Activated gamma-delta T cell treated with Interleukin-2 at 50 U/mL for 16 hours (primary cell): ENCODE data around the gene DIPK1B.

Experiments
- DNase-seq: peaks from one replicate; pipeline ENCODE4 v3.0.0-alpha.2; 2020

DIPK1B gene

DNA sequence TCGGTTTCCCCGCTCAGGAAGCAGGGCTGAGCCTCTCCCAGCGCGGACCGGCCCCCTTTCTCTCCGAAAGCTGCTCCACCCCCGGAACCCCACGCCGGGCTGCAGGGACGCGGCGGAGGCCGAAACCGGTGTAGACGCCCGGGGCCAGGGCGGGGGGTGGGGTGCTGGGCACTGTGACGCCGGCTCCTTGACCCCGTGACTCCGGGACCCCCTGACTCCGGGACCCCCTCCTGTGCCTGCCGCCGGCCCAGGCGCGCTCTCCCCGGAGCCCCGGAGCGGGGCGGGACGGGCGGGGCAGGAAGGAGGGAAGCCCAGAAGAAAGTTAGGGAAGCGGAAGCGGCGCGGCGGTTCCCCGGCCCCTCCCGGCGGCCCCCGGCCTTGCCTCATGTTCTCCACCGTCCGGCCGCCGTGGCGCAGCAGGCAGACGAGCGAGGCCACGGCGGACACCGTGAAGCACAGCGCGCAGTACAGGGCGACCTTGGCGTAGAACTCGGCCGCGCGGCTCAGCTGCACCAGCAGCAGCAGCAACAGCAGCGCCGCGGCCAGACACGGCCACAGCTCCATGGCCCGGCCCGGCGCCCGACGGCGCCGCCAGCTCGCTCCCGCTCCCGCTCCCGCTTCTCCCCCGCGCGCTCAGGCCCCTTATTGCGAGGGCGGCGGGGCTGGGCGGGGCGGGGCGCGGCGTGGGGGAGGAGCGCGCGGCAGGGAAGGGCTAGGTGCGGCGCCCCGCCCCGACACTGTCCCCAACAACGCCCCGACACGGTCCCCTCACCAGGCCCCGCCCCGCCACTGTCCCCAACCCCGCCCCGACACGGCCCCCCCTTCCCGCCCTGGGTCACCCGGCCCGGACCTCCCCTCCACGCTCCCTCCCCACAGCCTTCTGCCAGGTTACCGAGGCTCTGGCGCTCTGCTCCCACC, 25.3 kb upstream of the DIPK1B start, which contains the start of gene AGPAT2:
Gene AGPAT2 (minus strand): TSS at position 664 of the 918 bp plus-strand sequence. CDS start 100 bp downstream, at position 564.
- peak; percentile 54 for DNase-seq

DNA sequence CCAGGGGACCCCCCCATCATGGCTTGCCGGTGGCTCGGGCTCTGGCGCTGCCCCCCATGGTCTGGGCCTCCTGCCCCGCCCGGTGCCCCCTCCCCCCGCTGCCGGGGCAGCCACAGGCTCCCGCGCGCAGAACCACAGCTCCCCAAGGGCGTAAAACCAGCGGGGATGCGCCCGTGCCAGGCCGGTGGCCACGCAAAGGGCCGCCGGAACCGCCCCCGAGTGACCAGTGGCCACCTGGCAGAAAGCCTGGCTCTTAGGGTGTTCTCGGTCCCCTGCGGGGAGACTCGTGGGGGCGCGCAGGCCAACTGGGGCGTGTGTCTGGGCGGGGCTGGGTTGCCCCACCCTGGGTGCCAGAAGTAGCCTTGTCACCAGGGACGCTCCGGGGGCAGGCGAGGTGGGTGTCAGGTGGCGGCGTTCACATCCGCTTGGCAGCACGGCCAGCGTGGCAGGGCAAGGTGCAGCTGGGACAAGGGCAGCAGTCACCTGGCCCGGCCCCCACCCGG, 24.6 kb upstream of the DIPK1B start:
- no peak for DNase-seq

DNA sequence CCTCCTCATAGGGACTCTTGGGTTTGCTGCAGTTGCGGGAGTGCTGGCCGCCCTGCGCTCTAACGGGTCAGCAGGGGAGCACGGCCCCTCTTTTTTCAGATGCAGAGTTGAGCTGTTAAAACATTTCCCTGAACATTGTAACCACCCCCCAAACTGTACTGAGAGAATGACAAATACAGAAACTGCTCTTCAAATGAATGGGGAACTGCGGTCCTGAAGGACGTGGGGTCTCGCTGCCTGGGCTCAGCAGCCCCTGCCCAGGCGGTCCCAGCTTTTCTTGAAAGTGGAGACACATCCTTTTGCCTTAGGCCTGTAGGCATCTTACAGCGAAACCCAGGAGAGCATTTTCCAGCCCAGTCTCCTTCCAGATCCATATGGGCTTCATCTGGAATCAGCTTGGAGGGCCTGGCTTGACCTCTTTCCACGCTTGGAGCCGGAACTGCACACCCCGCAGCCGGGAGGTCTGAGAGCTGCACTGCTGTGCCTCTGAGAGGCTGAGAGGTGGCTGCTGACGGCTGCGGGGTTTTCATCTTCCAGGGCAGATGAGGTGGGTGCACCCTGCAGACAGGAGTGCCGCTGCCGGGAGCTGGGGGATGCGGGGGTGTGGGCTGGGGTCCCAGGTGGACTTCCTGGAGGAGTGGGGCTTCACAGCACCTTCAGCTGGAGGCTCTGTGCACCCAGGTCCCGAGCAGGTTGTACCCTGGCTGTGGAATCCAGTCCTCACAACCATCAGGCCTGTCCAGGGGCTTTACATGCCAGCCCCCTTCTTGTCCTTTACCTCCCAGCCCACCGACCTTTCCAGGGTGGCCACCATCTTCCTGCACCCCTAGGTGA, 23.9 kb upstream of the DIPK1B start:
- DNase-seq = no peak

DNA sequence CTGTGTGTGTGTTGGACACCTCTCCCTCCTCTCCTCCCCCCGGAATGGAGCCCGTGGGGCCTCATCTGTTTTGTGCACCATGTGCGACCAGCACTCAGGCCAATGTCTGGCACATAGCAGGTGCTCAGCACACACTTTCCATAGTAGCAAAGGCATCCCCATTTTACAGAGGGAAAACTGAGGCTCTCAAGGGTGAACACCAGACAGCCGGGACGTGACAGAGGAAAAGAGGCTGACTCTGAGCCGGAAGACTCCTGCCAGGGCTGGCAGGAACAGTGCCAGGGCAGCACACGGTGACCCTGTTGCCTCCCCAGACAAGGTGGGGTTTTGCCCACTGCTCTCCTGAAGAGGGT, 23.3 kb upstream of the DIPK1B start:
- no peak for DNase-seq

DNA sequence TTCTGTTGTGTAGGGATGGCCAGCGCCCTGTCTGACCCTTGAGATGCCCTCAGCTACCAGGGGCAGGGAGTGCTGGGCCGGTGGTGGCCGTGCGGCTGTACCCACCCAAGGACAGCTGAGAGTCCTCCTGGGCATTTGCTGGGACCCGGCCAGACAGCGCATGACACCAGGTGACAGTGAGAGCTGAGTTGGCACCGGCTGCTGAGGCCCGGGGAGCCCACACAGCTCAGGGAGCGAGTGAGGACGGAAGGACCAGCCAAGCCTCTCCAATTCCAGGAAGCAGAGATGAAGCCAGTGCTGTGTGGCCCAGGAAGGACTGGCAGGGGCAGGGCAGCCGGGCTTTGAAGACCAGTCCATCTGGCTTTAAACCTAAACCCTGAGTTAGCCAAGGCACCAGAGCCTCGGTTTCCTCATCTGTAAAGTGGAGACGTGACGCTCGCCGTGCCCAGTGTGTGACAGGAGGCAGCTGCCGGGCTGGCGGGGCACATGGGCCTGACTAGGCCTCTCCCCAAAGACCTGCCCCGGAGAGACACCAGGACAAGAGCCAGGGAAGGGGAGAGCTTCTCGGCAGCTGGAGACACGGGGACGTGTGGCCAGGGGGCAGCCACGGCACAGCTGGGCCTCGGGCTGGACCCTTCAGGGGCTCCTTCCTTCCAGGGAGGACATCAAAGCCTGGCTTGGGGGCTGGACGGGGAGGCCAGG, 22.1 kb upstream of the DIPK1B start:
- DNase-seq = no peak

DNA sequence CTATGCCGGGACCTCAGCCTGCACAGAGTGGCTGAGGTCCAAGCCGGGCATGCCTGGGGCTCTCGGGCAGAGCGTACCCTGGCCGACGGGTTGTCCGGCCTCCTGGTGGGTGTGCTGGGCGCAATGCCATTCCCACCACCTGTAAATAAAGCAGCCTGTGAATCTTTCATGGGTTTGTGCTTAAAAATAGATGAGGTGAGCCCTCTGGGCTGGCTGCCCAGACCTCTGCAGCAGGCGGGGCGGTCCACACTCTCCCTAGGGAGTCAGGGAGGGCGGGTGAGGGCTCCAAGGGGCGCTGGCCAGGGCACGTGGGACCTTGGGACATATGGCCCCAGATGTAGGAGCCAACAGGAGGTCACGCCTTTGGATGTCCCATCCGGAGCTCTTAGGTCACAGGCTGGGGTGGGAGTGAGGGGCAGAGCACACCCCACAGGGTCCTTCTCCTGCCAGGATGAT, 21.5 kb upstream of the DIPK1B start:
- DNase-seq = no peak

DNA sequence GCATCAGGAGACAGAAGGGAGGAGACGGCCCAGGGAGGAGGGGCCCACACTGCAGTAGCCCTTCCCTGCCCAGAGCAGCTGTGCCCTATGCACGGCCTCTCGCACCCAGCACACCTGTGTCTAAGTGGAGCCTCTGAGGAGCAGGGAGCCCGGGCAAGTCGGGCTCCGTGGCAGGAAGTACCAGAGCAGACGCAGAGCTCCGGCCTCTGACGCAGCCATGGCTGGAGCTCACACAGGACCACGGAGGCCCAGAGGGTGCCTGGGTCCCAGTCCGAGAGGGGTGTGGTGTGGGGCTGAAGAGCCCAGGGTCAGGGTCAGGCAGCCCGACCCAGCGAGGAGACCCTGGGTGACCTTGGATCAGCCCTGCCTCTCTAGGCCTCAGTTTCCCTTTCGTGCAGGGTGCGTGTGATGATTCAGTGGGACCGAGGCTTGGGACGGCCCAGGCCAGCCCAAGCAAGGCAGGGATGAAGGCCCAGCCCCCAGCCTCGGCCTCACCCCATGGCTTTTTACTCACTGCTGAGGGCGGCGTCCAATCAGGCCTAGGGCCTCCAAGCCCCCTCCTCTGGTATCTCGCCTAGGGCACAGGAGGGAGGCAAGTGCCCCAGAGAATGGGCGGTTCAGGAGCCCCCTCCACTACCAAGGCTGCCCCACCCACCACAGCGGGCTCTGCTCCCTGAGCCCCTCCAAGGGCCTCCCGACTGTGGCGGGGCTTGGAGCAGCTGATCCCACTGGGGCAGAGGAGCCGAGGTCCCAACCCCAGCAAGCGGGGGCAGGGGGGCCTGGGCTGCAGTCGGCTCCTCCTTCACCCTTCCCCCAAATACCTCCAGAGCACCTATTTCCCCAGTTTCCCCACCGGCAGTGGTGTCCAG, 20.8 kb upstream of the DIPK1B start:
- no peak for DNase-seq

DNA sequence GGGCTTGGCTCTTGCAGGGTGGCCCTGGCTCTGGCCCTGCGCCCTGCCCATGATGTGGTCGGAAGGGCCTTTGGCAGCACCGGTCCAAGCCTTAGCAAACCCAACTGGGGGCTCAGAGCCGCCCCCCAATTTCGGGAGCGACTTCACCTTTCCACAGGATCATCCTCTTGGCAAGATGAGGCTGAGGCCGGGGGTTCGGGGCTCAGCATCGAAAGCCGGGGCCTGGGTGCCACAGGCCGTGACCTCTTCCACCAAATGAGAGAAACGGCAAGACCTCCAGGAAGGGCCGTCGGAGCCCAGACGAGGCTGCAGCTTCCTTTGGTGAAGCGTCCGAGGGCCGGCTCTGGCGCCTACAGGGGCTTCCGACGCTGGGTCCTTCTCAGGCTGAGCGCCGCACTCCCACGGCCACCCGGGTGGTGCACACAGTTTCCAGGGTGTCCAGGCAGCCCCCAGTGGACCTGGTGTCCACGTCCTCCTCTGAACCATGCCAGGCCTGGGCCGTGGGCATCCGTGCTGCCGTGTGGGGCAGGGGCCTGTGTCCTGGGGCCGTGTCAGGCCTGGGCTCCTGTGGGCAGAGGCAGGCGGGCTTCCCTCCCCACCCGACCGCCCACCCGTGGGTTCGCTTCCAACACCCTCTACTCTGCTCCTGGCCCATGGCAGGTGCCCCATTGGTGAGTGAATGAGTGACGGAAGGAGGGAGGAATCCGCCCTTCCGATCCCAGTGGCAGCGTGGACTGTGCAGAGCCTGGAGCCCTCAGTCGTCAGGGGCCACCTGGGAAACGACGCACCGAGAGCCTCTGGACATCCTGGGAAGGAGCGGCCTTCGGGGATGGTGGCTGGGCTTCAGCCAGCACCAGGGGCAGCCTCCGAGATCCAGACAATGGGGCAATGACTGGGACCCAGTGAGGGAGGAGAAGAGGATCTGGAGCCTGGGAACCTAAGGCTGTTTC, 19.9 kb upstream of the DIPK1B start:
- no peak for DNase-seq

DNA sequence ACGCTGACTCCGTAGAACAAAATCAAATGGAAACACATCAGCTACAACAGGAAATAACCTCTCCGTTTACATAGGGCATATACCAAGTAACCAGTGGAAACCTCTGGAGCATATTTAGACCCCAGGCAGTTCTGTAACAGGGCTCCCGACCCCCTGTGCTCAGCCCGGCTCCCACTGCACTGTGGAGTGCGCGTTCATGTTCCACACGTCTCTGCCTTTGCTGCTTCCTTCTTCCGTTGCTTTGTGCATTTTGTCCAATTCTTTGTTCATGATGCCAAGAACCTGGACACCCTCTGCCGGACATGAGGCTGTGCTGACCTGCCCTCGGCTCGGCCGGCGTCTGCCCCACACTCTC, 19.3 kb upstream of the DIPK1B start:
- no peak for DNase-seq

DNA sequence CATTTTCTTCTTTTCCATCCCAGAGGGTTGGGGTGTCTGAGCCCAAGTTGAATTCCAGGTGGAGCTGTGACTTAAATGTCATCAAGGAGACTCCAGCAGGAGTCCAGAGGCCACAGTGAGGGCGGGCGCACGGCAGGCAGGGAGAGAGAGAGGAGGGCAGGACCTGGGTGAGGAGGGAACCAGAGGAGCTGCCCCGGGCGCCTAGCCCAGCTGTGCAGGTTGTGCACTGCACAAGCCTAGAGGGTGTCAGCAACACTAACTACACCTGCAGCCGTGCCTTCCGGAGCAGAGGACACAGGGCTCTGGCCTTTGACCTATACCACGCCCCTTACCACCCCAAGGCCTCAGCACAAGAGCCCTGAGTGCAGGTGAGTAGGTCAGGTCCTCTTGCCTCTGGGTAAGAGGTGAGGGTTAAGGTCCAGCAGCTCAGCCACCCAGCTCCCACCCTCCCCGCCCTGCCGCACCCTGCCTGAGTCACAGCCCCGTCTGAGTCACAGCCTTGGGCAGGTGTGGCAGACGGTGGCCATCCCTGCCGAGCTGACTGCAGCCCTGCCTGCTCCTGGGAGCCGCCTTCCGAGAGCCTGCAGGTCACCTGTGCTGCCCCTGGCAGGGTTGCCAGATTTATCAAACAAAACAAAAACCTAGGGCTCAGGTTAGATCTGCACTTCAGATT, 18.7 kb upstream of the DIPK1B start:
- DNase-seq = no peak

DNA sequence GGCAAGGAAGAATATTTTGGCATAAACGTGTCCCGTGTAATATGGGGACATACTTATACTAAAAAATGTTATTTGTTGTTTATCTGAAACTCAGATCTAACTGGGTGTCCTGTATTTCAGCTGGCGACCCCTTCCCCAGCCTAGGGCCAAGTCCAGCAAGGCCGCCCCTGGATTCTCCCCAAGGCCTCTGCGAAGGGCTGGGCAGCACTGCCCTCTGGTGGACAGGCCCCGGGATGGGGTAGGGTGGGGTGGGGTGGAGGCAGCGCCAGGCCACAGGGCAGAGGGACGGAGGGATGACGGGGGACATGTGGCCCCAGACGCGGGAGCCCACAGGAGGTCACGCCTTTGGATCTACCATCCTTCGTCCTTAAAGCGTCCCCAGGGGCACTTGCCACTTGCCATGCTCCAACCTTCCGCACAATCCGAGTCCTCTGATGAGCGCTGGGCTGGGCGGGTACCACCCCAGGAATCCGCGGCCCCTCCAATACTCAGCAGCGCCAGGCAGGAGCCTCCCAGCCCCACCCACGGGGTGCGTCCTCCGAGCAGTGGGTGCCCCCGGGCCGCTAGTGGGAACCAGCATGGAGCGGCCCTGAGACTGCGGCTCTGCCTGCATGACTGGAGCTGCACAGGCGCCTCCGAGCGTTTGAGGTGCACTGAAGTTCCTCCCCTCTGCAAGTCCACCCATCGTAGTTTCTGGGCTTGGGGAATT, 18.1 kb upstream of the DIPK1B start:
- peak; percentile 21 for DNase-seq

DNA sequence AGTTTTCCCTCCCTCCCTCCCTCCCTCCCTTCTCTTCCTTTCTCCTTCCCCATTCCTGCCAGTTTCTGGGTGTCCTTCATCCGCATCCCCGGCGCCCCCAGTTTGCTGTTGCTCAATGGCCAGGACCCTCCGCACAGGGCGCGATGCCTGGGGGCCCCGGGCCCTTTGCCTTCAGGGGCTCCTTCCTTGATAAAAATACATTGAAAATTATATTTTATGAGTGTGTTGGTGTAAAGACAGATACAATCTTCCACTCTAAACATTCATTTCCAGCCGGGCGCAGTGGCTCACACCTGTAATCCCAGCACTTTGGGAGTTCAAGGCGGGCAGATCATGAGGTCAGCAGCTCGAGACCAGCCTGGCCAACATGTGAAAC, 17.5 kb upstream of the DIPK1B start:
- no peak for DNase-seq

DNA sequence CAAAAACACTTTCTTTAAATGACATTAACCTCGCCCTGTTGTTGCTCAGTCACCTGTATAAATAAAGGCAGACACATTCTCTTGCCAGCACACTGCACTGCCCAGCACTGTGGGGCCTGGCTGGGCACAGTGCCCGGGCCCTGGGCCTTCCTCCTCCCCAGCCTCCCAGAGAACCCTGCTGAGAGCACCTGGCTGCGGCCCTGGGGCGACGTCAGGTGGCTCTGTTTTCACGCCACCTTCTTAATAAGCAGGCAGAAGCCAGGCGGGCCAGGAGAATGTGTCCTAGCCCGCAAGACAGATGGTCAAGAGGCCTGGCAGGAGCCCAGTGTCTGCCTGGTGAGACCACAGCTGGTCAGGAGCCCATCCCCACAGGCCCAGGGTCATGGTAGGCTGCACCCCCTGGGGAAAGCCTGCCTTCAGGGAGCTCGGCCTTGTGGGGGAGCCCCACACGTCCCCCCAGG, 16.9 kb upstream of the DIPK1B start:
- DNase-seq = no peak

DNA sequence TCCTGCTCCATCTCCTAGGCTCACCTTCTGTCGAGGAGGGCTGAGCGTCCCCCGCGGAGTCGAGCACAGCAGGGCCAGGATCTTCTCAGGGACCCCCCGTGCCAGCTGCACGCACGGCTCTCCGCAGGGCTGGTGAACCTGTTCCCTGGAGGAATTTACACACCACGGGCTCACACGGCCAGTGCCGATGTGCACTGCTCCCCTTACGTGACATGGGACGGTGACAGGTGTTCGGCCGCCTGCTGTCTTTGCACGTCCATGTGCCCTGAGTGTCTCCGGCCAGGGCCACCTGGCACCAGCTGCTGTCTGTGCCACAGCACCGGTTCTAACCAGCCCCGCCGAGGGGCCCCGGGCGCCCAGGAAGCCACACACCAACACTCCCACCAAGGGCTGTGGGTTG, 16.4 kb upstream of the DIPK1B start:
- DNase-seq = no peak

DNA sequence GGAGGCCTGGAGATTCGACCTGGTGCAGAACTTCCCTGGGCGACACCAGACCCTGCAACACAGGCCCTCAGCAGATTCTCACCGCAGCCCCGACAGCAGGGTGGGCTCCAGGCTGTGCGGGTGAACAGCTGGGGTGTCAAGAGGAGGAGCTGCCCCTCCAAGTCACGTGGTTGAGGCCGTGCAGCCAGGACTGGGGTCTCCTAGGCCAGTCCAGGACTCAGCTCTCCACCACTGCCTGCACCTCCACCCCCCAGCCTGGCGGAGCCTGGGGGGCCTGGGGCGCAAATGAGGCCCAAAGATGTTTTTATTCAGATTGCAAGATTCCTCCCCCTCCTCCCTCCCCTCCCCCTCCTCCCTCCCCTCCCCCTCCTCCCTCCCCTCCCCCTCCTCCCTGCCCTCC, 15.9 kb upstream of the DIPK1B start:
- DNase-seq = no peak

DNA sequence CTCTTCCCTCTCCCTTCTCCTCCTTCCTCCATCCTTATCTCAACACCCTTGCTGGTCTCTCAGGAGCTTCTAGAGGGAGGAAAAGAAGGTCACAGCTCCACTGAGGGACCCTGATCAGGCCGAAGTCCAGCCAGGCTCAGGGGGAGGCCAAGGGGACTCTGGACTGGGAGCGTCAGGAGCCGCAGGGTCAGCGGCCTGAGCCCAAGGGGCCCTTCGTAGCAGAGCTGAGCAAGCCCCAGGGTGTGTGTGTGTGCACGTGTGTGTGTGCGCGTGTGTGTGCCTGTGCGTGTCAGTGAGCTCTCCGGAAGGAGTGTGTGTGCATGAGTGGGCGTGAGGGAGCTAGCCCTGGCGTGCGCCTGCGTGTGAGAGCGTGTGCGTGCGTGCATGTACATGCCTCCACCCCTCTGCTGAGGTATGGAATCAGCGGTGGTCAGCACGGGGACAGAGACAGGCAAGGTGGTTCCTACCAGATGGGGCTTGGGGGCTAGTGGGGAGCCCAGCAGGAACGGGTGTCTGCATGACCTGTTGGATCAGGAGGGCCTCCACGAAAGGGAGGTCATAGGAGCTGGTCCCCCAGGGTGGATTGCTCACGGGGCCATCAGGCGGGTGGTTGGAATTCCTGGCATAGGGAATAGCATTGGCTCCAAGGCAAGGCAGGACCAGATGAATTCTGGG, 15.1 kb upstream of the DIPK1B start:
- no peak for DNase-seq

DNA sequence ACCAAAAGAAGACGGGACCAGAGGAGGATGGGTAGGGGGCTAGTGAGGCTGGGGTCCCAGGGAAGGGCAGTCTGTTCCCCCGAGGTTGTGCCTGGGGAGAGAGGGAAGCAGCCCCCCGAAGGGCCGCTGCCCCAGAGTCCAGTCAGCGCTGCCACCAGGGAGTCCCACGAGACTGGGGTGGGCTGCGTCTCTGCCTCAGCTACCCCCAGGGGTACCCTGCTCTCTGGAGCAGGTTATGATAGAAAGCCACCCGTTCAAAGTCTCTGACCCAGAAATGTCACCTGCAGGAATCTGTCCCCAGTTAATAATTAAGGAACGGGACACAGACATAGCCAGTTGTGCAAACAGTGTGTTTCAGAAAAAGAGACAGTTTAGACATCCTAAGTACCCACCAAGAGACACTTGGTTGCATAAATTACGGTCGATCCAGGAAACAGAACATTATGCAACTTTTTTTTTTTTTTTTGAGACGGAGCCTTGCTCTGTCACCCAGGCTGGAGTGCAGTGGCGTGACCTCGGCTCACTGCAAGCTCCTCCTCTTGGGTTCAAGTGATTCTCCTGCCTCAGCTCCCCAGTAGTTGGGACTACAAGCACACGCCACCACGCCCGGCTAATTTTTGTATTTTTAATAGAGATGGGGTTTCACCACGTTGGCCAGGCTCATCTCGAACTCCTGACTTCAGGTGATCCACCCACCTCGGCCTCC, 14.4 kb upstream of the DIPK1B start:
- no peak for DNase-seq

DNA sequence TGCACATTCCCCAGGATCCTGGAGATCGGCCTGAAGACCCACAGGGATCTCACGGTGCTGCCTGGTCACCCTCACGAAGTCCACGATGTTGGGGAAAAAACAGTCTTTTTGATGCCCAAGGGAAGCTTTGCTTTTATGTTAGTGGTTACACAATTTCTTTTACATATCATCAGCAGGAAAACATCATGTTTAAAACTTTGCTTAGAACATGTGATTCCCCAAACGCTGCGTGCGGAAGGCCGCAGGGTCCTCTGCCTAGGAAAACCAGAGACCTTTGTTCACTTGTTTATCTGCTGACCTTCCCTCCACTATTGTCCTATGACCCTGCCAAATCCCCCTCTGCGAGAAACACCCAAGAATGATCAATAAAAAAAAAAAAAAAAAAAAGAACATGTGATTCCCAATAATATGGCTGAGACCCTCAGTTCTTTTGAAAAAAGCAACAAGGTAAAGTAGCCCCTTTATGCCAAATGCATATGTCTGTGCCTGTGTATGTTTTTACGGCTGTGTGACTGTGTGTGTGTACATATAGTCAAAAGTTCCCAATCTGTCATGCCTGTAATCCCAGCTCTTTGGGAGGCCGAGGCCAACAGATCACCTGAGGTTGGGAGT, 13.6 kb upstream of the DIPK1B start:
- DNase-seq = no peak
